Hypothalamus (tissue), 51 donors: ENCODE results near the gene ST8SIA5.

Experiments
- DNase-seq, 51 donors: peaks; one replicate each; lab custom pipeline; 2025; lab: John Stamatoyannopoulos, UW

The ST8SIA5 gene

DNA sequence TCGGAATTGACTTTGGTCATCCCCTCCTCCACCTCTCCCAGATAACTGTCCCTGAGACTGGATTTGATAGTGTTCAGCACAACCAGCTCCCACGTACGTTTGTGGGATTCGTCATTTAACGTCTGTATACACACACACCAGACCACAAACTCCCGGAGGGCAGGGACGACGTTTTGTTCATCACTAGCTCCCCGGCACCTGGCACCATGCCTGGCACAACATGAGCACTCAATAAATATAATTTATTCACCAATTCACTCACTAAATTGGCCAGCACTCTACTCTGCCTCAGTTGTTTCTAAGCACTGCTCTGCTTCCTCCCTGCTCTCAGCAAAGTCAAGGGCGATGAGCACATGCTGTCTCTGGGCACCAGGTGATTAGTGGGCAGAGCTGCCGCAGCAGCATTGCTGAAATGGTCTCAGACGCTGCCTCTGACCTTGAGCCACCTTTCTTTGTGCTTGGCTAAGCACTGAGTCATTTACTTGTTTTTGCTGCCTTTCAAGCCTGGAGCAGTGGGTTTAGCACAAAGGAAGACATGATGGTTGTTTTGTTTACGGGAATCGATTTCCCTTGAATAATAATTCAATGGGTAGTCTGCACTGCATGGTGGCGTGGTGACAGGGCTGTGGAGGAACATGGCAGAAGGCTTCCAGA, 80.5 kb downstream of the ST8SIA5 start:
- peak in 5 of 51 donors; percentile 18 to 28 (median 26) for DNase-seq

DNA sequence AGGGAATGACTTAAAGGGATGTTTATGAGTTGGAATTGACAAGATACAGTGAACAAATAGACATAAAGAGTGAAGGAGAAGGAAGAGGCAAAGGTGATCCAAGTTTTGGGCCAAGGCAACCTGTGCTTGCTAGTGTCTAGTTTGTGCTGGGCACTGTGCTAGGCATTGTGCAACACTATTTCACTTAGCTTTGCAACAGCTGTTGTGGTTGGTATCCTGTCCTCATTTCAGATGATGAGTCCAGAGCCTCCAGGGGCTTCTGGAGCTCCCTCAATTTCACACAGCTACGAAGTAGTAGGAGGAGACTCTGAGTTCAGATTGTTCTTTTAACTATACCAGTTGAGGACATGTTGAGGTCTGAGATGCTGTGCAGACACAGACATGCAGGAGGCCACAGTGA, 81.7 kb downstream of the ST8SIA5 start:
- DNase-seq = no peak

DNA sequence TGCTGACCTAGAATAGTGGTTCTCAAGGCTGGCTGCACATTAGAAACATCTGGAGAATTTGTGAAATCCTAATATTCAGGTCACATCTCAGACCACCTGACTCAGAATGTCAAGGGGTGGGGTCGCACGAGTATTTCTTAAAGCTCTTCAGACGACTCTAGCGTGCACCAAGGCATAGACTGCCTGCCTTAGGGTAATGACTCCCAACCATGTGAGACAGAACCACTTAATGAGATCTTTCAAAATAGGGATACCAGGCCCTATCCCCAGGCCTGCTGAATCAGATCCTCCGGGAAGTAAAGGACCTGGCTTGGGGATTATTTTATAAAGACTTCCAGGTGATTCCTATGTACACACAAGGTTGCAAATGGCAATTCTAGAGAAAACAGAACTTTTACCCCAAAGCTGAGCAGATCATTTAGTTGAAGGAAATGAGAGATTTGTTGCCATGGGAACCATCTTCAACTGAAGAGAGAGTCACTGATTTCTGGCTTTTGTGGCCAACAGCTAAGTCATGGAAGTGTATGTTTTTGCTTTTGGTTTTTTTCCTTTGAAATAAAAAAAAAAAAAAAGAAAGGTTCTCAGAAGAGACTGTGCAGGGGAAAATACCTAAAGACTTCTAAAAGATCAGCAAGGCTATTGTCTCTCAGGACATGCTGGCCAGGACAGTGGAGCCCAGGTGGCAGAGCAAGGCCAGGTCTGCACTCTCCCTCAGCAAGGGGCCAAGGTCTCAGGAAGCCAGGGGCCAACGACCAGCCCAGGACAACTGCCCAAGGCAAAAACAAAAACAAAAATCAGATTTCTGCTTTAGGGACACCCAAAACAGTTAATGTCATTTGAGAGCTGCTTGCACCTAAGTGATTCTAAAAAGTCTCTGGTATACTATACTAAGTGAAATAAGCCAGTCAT, 84.5 kb downstream of the ST8SIA5 start:
- DNase-seq = peak in 1 of 51 donors; percentile 6

DNA sequence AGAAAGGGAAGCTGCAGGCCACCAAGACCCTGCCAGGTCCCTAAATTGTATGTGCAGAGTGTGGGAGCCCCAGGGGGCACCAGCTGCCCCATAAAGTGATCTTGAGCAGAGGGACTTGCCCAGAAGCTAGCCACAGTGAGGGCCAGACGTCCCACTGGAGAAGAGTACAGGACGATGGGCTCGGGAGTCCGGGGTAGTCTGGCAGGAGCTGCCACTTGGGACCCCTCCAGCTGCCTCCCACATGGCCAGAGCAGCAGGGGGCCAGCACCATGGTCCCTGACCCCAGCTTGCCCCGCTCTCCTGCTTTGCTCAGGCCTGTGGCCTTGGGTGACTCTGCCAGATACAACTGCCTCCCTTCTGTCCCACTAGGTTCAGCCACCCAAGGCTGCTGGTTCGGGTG, 88.2 kb downstream of the ST8SIA5 start:
- DNase-seq = no peak

DNA sequence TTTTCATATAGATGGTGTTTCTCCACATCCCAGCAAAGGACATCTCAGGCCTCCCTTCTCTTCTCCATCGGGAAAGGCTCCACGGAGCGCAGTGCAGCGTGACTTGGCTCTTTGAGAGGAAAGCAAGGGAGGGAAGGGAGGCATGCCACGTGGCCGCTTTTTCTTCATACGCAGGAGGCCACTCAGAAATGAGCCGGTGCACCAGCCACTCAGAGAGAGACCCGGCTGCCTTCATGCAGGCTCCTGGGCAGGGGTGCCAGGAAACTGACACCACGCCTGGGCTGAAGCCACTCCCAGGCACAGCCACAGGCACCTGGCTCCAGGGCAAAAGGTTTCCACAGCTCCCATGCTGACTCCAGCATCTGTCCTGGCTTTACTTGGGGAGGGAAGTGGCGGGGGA, 88.7 kb downstream of the ST8SIA5 start:
- peak in 5 of 51 donors; percentile 4 to 11 (median 9) for DNase-seq

DNA sequence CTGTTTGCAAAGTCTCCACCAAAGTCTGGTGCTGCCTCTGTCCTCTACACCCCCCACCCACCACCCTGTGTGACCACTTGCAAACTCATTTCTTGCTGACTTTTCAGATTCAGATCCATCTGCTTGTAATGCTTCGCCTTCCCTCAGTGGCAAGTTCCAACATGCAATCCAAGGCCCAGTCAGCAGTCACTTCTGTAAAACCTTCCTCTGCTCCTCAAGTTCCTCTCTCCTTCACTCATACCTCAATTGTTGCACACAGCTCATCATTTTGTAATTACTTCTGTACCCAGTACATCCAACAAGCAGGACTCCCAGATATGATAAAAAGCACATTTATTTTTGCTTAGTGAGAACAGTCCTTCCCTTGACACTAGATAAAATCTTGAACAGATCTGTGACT, 93.3 kb downstream of the ST8SIA5 start:
- DNase-seq = no peak

DNA sequence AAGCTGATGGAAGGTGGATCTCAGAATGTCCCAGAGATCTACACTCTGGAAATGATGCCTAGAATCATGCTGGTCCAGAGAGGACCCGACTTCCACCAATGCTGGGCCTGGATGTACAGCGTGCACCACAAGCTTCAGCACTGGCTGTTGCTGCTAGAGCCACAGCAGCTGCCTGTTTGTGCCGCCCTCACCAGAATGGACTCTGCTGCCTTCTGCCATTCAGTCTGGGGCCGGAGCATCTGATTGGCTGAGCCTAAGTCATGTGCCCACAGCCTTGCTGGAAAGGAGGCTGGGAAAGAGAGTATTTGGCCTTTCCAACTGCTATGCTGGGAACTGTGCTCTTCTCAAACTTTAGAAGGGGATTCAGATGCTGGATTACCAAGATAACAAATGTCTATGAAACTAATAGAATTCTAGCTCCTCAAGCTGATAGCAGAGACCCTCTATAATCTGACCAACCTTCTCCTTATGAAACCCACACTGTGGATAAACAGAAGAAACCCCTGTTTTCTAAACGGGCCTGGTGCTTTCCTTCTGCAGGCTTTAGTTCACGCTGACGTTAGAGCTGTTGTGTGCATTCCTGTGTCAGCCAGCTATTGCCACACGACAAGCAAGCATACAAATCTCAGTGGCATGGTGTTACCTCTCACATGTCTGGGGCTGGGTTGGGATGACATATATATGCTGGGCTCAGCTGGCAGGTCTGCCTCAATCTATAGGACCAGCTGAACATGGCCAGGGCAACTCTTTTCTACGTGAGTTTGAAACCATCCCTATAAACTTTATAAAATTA, 95.7 kb downstream of the ST8SIA5 start:
- peak; percentile 3 to 91 (median 69) for DNase-seq

DNA sequence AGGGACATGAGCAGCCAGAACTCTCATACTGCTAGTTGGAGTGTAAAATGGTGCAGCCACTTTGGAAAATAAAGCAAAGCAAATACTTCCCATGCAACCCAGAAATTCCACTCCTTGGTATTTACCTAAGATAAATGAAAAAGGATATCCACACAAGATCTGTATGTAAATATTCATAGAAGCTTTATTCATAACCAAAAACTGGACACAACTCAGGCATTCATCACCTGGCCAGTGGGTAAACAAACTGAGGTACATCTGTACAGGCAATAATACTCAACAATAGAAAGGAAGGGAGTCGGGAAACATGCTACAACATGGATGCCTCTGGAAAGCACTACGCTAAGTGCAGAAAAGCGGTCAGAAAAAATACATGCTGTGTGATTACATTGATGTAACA, 97.4 kb downstream of the ST8SIA5 start:
- no peak for DNase-seq

DNA sequence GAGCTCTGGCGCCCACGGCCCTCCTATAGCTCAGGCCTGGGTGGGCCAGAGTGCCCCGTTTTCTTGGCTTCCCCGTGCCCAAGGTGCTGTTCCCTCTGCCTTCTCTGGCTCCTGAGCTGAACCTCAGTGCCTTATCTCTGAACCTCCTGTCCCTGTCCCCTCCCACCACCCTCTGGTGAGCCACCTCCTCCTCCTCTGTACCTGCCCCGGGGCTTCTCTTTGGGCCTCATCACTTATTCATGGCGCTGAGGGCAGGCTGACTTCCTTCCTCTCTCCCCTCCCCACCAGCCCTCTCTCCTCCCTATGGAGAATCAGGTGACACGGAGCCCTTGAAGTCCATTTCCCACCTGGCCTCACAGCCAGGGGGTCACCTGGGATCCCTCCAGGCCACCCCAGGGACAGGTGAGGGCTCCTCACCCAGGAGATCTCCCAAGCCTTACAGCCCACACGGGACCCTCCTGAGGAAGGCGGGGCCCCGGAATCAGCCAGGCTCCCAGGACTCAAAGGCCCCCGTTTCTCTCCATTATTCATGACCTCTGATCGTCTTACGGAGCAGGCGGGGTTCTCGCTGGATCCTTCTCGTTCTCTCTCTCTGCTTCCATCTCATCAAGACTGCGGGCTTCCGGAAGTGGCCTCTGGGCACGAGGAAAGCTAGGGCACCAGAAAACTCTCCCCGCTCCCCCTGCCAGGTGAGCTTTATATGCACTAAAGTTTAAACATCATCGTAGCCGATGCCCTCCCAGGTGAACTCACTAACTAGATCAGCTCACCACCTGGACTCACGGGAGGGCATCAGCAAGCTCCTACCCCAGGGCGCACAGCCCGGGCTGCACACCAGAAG, 99.5 kb downstream of the ST8SIA5 start, which contains the start of gene LOXHD1:
Gene LOXHD1, minus strand, starts transcription at position 106 of the 841 bp plus-strand sequence. CDS start 187 bp downstream, outside the sequence.
- DNase-seq = no peak

DNA sequence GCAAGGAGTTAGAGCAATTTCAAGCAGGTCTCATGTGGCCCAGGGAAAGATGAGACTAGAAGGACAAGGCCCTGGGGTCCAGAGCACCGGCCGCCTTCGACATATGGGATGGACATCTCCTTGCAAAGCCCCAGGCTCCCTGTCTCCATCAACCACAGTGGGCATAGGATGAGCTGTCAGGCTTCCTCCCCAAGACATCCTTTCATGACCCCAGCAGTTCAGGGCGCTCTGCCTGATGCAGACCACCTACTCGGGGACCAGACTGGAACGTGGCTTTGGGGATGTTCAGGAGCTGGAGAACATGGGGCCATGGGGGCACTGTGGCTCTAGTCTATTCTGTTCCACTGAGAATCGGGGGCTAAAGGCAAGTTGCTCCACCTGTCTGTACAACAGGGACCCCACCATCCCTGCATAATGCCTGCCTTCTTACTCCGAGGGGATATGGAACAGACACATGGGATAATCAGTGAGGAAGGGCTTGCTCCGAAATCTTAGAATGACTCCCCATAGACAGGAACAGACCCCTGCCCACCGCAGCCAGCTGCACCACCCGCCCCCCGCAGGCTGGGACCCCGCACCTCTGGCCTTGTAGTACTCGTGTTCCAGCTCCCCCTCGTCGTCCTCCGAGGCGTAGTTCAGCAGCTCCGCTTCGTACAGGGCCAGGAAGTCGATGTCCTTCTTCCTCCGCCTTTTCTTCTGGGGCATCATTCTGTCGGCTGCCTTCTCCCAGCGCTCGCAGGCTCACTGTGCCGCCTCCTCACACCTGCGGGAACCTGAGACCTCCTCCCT, 100.3 kb downstream of the ST8SIA5 start:
- no peak for DNase-seq

DNA sequence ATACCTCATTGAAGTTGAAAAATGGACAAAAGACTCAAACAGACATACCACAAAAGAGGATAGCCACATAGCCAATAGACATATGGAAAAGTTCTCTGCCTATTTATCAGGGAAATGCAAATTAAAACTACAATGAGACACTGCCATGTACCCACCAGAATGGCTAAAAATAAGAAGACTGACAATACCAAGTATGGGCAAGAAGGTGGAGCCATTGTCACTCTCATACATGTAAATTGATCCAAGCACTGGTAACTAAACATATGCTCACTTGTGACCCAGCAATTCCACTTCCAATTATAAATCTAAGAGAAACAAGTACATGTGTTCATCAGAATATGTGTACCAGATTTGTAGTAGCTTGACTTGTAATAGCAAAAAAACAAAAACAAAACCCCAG, 104.5 kb downstream of the ST8SIA5 start:
- no peak for DNase-seq

DNA sequence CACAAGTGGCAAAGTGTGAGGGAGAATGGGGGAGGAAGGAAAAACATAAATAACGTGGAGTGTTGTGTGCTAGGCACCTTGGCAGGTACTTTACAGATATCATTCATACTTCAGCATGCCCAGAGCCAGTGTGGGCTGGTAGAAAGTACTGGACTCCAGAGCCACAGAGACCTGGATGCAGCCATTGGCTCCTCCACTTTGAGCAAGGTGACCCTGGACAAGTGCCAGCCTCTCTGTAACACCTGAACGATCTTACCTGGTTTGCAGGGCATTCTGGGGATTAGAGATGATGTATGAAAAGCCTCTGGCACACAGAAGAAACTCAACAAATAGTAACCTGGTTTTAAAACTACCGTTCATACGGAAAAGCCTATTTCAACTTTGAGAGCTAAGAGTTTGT, 106.2 kb downstream of the ST8SIA5 start:
- no peak for DNase-seq

DNA sequence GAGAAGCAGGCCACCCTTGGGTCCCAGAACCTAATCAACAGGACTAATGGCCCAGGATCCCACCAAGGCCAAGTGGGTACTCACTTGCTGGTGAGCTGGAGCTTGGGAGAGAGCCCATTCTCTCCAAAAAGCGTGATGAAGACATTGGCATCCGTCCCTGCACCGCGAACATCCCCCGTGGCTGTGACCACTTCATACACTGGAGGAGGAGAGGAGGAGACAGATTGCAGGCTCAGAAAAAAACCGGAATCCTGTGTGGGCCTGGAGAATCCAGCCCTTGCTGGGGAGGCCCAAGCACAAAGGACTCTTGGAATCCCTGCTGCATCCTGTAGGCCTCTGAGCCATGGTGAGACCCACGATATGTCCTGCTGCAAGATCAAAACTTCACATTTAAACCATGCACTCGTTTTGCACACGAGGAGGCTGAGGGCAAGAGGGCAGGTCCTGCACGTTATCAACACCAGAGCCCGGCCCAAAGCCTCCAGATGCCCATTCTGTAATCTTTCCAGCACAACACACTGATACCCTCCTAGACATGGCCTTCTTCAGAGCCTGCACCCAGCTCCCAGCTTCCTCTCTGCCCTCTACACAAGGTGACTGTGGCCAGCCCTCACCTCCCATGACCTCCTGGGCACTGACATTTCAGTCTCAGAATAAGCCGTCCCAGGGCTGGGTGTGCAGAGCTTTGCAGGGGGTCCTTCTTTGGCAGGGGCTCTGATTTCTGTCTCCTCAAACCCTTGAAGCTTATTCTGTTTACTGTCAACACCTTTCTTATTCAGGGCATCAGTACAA, 107.6 kb downstream of the ST8SIA5 start:
- DNase-seq = peak in 1 of 51 donors; percentile 57

DNA sequence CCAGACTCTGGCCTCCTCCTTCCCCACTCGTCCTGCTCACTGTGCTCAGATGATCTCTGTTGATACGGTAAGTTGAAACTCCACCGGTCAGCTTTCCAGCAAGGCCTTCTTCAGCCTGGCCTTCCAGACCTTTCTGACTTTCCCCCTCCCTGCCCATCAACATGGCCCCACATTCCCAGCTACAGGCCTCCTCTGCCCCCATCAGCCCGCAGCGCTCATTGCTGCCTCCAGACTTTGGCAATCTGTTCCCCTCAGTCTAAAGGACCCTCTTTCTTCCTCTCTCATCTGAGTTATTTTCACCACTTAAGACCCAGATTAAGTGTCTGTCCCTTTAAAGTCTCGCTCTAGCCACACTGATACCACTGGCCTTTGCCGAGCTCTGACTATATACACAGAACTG, 110.4 kb downstream of the ST8SIA5 start:
- no peak for DNase-seq

DNA sequence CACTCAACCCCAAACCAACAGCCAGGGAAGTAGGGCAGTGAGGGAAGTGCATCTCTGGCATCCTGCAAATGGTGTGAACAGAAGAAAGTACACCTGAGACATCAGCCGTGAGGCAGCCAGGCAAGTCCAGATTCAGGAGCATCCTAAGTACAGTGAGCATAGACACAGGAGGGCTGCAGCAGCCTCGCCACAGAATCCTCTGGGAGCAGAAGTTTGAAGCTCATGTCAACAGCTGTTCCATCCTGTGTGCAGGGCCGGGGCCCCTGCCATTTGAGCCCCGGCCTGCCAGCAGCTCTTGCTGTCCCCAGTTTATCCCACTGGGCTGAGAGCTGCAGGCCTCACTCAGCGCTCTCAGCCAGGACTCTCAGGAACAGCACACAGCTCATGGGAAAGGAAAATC, 114.3 kb downstream of the ST8SIA5 start:
- no peak for DNase-seq

DNA sequence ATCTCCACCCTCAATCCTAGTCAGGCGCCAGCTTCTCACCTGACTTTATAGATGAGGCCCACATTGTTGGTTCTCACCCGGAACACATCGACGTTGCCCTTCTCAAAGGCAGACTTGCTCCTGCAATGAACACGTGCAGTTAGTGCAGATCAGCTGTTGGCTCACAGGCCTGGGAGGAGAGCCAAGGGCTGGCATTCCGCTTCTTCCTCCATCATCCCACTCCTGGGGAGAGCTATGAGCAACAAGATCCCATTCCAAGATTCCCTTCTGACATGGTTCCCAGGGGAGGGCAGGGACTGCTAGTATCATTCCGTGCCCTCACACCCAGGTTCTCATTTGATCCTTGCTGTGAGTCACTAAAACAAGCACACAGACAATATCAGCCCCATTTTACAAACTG, 114.9 kb downstream of the ST8SIA5 start:
- DNase-seq = peak in 1 of 51 donors; percentile 19

DNA sequence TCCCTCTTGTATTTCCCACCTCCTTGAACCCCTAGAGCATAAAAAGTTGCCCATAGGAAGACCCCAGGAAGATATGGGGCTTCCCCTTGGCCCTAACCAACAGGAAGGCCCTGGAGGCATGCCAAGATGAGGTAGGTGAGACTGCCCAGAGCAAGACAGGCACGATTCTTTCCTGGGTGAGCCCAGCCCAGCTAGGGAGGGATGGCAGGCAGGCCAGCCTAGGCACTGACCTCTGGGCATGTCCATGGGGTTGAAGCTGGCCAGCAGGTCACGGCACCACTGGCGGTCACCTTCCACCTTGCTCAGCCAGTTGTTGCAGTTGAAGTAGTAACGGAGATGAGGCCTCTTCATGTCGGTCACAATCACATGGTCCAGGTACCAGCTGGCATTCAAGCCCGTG, 117.5 kb downstream of the ST8SIA5 start:
- no peak for DNase-seq

DNA sequence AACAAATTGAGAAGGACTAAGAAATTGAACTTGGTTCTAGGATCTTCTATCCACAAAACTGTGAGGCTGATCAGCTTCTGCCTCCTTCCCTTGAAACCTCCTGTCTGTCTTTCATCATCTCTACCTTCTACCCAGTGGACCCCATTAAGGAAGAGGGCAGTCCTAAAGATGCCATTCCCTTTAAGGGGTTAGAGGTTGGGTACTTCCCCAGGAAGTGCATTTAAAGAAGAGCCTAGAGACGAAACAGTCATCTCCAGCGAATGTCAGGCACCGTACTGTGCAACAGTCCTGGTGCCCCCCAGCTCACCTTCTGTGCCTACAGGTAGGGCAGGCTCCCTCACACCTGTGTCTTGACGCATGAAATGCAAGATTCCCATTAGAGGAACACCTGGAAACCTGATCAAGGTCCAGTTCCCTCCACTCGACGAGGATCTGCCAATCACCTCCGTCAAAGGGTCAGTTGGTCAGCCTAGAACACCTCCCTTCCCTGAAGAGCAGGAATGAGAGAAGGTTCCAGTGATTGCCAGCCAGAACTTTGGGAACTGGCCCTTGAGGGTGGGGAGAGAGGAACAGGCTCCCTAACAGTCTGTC, 120.7 kb downstream of the ST8SIA5 start:
- no peak for DNase-seq
